ENCODE measurements around the gene PFDN2.

The PFDN2 gene

GRCh38 chr1:161091796-161092507, 25.9 kb downstream of the PFDN2 start:
- no peaks in the 10 kb centered on the region for H3K4me1 ChIP-seq (ENCODE audit: control insufficient read depth, insufficient read depth, low read length, poor library complexity, severe bottlenecking)
- H3K9me3 ChIP-seq (ENCODE audit: control insufficient read depth, low read length) = no peaks in the 10 kb centered on the region
- H3K27me3 ChIP-seq (replicated peaks; ENCODE audit: control insufficient read depth, insufficient read depth, low read length, poor library complexity, severe bottlenecking) = no peaks in the 10 kb centered on the region
- no peak overlapping the region for H3K27ac ChIP-seq (ENCODE audit: insufficient read depth, low read length, poor library complexity, severe bottlenecking)
- no peak overlapping the region for H3K4me3 ChIP-seq (ENCODE audit: insufficient read depth, low read depth, low read length, poor library complexity, severe bottlenecking)
- DNase-seq = no peak
- H3K36me3 ChIP-seq (ENCODE audit: control insufficient read depth, insufficient read depth, low read length) = no peaks in the 10 kb centered on the region

- Histone ChIP-seq H3K9me3 (ENCODE audit: control insufficient read depth, low read length) (no peaks in the 10 kb centered on the region), H3K36me3 (ENCODE audit: control insufficient read depth, insufficient read depth, low read length) (no peaks in the 10 kb centered on the region), H3K4me1 (ENCODE audit: control insufficient read depth, insufficient read depth, low read length, poor library complexity, severe bottlenecking) (no peaks in the 10 kb centered on the region), H3K27me3 (replicated peaks; ENCODE audit: control insufficient read depth, insufficient read depth, low read length, poor library complexity, severe bottlenecking) (no peaks in the 10 kb centered on the region), H3K27ac (ENCODE audit: insufficient read depth, low read length, poor library complexity, severe bottlenecking) (no peak overlapping the region), H3K4me3 (ENCODE audit: insufficient read depth, low read depth, low read length, poor library complexity, severe bottlenecking) (no peak overlapping the region)
- no peak for DNase-seq
Observed at GRCh38 chr1:161091093-161091492, 26.7 kb downstream of the PFDN2 start.

- DNase-seq = no peak
- no peak overlapping the region for H3K27ac ChIP-seq (ENCODE audit: insufficient read depth, low read length, poor library complexity, severe bottlenecking)
- H3K4me1 ChIP-seq (ENCODE audit: control insufficient read depth, insufficient read depth, low read length, poor library complexity, severe bottlenecking) = no peaks in the 10 kb centered on the region
- no peak overlapping the region for H3K4me3 ChIP-seq (ENCODE audit: insufficient read depth, low read depth, low read length, poor library complexity, severe bottlenecking)
- no peaks in the 10 kb centered on the region for H3K27me3 ChIP-seq (replicated peaks; ENCODE audit: control insufficient read depth, insufficient read depth, low read length, poor library complexity, severe bottlenecking)
- no peaks in the 10 kb centered on the region for H3K9me3 ChIP-seq (ENCODE audit: control insufficient read depth, low read length)
- no peaks in the 10 kb centered on the region for H3K36me3 ChIP-seq (ENCODE audit: control insufficient read depth, insufficient read depth, low read length)
Observed at GRCh38 chr1:161090617-161091016, 27.2 kb downstream of the PFDN2 start.

- H3K27ac ChIP-seq (ENCODE audit: insufficient read depth, low read length, poor library complexity, severe bottlenecking) = no peak overlapping the region
- no peak for DNase-seq
- H3K9me3 ChIP-seq (ENCODE audit: control insufficient read depth, low read length) = no peaks in the 10 kb centered on the region
- H3K36me3 ChIP-seq (ENCODE audit: control insufficient read depth, insufficient read depth, low read length) = no peaks in the 10 kb centered on the region
- no peaks in the 10 kb centered on the region for H3K4me1 ChIP-seq (ENCODE audit: control insufficient read depth, insufficient read depth, low read length, poor library complexity, severe bottlenecking)
- no peak overlapping the region for H3K4me3 ChIP-seq (ENCODE audit: insufficient read depth, low read depth, low read length, poor library complexity, severe bottlenecking)
- H3K27me3 ChIP-seq (replicated peaks; ENCODE audit: control insufficient read depth, insufficient read depth, low read length, poor library complexity, severe bottlenecking) = no peaks in the 10 kb centered on the region
Observed at GRCh38 chr1:161089938-161090337, 27.9 kb downstream of the PFDN2 start.

GRCh38 chr1:161089251-161089924, 28.4 kb downstream of the PFDN2 start, which contains the start of gene NECTIN4:
Gene NECTIN4, minus strand, starts transcription at chr1:161089558. Its CDS starts 262 bp downstream, at chr1:161089296.
- Histone ChIP-seq H3K9me3 (ENCODE audit: control insufficient read depth, low read length) (no peaks in the 10 kb centered on the region), H3K27ac (ENCODE audit: insufficient read depth, low read length, poor library complexity, severe bottlenecking) (no peak within 1 kb of the TSS), H3K4me3 (ENCODE audit: insufficient read depth, low read depth, low read length, poor library complexity, severe bottlenecking) (no peak within 1 kb of the TSS), H3K4me1 (ENCODE audit: control insufficient read depth, insufficient read depth, low read length, poor library complexity, severe bottlenecking) (no peaks in the 10 kb centered on the region), H3K36me3 (ENCODE audit: control insufficient read depth, insufficient read depth, low read length) (no peaks in the 10 kb centered on the region), H3K27me3 (replicated peaks; ENCODE audit: control insufficient read depth, insufficient read depth, low read length, poor library complexity, severe bottlenecking) (no peaks in the 10 kb centered on the region)
- DNase-seq = no peak

- no peak for DNase-seq
- H3K36me3 ChIP-seq (ENCODE audit: control insufficient read depth, insufficient read depth, low read length) = no peaks in the 10 kb centered on the region
- no peaks in the 10 kb centered on the region for H3K27me3 ChIP-seq (replicated peaks; ENCODE audit: control insufficient read depth, insufficient read depth, low read length, poor library complexity, severe bottlenecking)
- H3K4me3 ChIP-seq (ENCODE audit: insufficient read depth, low read depth, low read length, poor library complexity, severe bottlenecking) = no peak overlapping the region
- H3K4me1 ChIP-seq (ENCODE audit: control insufficient read depth, insufficient read depth, low read length, poor library complexity, severe bottlenecking) = no peaks in the 10 kb centered on the region
- no peak overlapping the region for H3K27ac ChIP-seq (ENCODE audit: insufficient read depth, low read length, poor library complexity, severe bottlenecking)
- H3K9me3 ChIP-seq (ENCODE audit: control insufficient read depth, low read length) = no peaks in the 10 kb centered on the region
Observed at GRCh38 chr1:161088587-161089110, 29.2 kb downstream of the PFDN2 start.

GRCh38 chr1:161086457-161086856, 31.4 kb downstream of the PFDN2 start:
- Histone ChIP-seq H3K27ac (ENCODE audit: insufficient read depth, low read length, poor library complexity, severe bottlenecking) (no peak overlapping the region), H3K4me1 (ENCODE audit: control insufficient read depth, insufficient read depth, low read length, poor library complexity, severe bottlenecking) (no peaks in the 10 kb centered on the region), H3K36me3 (ENCODE audit: control insufficient read depth, insufficient read depth, low read length) (no peaks in the 10 kb centered on the region), H3K9me3 (ENCODE audit: control insufficient read depth, low read length) (no peaks in the 10 kb centered on the region), H3K4me3 (ENCODE audit: insufficient read depth, low read depth, low read length, poor library complexity, severe bottlenecking) (no peak overlapping the region), H3K27me3 (replicated peaks; ENCODE audit: control insufficient read depth, insufficient read depth, low read length, poor library complexity, severe bottlenecking) (no peaks in the 10 kb centered on the region)
- DNase-seq = no peak

GRCh38 chr1:161085165-161085564, 32.7 kb downstream of the PFDN2 start:
- DNase-seq = no peak
- H3K9me3 ChIP-seq (ENCODE audit: control insufficient read depth, low read length) = no peaks in the 10 kb centered on the region
- no peak overlapping the region for H3K27ac ChIP-seq (ENCODE audit: insufficient read depth, low read length, poor library complexity, severe bottlenecking)
- no peaks in the 10 kb centered on the region for H3K36me3 ChIP-seq (ENCODE audit: control insufficient read depth, insufficient read depth, low read length)
- H3K27me3 ChIP-seq (replicated peaks; ENCODE audit: control insufficient read depth, insufficient read depth, low read length, poor library complexity, severe bottlenecking) = no peaks in the 10 kb centered on the region
- no peaks in the 10 kb centered on the region for H3K4me1 ChIP-seq (ENCODE audit: control insufficient read depth, insufficient read depth, low read length, poor library complexity, severe bottlenecking)
- H3K4me3 ChIP-seq (ENCODE audit: insufficient read depth, low read depth, low read length, poor library complexity, severe bottlenecking) = no peak overlapping the region

GRCh38 chr1:161084597-161084988, 33.2 kb downstream of the PFDN2 start:
- DNase-seq = no peak
- Histone ChIP-seq H3K4me1 (ENCODE audit: control insufficient read depth, insufficient read depth, low read length, poor library complexity, severe bottlenecking) (no peaks in the 10 kb centered on the region), H3K9me3 (ENCODE audit: control insufficient read depth, low read length) (no peaks in the 10 kb centered on the region), H3K36me3 (ENCODE audit: control insufficient read depth, insufficient read depth, low read length) (no peaks in the 10 kb centered on the region), H3K27ac (ENCODE audit: insufficient read depth, low read length, poor library complexity, severe bottlenecking) (no peak overlapping the region), H3K27me3 (replicated peaks; ENCODE audit: control insufficient read depth, insufficient read depth, low read length, poor library complexity, severe bottlenecking) (no peaks in the 10 kb centered on the region), H3K4me3 (ENCODE audit: insufficient read depth, low read depth, low read length, poor library complexity, severe bottlenecking) (no peak overlapping the region)

All from effector memory CD4-positive, alpha-beta T cell (primary cell).